ENCODE measurements around the gene KNTC1. TPM values are rescaled to one million over a fixed set of nuclear protein-coding genes. Genes with fewer than 3 reads are reported as not detected.
"Not testable (repeated sequence)": the region's sequence is repeated elsewhere in the genome, so short reads cannot be mapped to it uniquely, and the experiment has no call there.

Gene KNTC1
- total RNA-seq, 3 donors from 2014 or later, result 15.5 to 36.0 (median 18.0) TPM

DNA sequence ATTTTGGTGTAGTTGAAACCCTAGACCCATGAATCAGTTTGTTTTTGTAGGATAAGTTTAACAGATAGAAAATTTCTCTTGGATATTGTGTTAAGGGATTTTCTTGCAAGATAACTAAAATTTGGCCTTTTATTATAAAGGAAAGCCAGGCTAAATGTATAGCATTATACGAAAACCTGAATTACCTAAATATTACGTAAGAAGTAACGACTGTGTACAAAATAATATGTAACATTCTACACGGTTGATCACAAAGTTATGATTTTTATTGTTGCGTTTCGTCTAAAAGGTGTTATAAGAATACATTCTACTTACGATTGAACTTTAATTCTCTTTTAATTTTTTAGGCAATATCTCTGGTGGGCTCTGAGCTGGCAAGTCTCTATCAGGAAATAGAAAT lies 63.9 kb downstream of the KNTC1 start:
- H3K4me1 ChIP-seq, result no peaks in the 10 kb centered on the region
- no peak overlapping the region for H3K4me3 ChIP-seq
- intact Hi-C loops (cut with DNase I; ENCODE audit: low total_unique reads), result no loop called here
- DNase-seq (ENCODE audit: low spot score in 2 of 2), result no peak
- TF ChIP-seq POLR2A (IDR thresholded peaks at IDR 0.05), result no peak
- TF ChIP-seq, protein P1, sequence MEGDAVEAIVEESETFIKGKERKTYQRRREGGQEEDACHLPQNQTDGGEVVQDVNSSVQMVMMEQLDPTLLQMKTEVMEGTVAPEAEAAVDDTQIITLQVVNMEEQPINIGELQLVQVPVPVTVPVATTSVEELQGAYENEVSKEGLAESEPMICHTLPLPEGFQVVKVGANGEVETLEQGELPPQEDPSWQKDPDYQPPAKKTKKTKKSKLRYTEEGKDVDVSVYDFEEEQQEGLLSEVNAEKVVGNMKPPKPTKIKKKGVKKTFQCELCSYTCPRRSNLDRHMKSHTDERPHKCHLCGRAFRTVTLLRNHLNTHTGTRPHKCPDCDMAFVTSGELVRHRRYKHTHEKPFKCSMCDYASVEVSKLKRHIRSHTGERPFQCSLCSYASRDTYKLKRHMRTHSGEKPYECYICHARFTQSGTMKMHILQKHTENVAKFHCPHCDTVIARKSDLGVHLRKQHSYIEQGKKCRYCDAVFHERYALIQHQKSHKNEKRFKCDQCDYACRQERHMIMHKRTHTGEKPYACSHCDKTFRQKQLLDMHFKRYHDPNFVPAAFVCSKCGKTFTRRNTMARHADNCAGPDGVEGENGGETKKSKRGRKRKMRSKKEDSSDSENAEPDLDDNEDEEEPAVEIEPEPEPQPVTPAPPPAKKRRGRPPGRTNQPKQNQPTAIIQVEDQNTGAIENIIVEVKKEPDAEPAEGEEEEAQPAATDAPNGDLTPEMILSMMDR (IDR thresholded peaks at IDR 0.05), result no peak
- no peak for TF ChIP-seq POLR2AphosphoS5 (IDR thresholded peaks at IDR 0.05)
- H3K36me3 ChIP-seq, result no peaks in the 10 kb centered on the region
- no peaks in the 10 kb centered on the region for H3K27me3 ChIP-seq
- no peak overlapping the region for H3K27ac ChIP-seq
- H3K9me3 ChIP-seq, result no peaks in the 10 kb centered on the region

DNA sequence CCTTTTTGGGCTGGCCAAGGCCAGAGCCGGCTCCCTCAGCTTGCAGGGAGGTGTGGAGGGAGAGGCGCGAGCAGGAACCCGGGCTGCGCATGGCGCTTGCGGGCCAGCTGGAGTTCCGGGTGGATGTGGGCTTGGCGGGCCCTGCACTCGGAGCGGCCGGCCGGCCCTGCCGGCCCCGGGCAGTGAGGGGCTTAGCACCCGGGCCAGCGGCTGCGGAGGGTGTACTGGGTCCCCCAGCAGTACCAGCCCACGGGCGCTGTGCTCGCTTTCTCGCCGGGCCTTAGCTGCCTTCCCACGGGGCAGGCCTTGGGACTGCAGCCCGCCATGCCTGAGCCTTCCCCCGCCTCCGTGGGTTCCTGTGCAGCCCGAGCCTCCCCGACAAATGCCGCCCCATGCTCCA lies 64.9 kb downstream of the KNTC1 start:
- H3K9me3 ChIP-seq; H3K36me3 ChIP-seq; H3K4me1 ChIP-seq; H3K27me3 ChIP-seq; intact Hi-C loops (cut with DNase I; ENCODE audit: low total_unique reads); H3K4me3 ChIP-seq; DNase-seq (ENCODE audit: low spot score in 2 of 2); H3K27ac ChIP-seq: not testable (repeated sequence)

DNA sequence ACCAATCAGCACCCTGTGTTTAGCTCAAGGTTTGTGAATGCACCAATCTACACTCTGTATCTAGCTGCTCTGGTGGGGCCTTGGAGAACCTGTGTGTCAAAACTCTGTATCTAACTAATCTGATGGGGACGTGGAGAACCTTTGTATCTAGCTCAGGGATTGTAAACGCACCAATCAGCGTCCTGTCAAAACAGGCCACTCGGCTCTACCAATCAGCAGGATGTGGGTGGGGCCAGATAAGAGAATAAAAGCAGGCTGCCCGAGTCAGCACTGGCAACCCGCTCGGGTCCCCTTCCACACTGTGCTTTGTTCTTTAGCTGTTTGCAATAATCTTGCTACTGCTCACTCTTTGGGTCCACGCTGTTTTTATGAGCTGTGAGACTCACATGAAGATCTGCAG lies 65.5 kb downstream of the KNTC1 start:
- not testable (repeated sequence) for H3K36me3 ChIP-seq, H3K27me3 ChIP-seq, H3K27ac ChIP-seq

DNA sequence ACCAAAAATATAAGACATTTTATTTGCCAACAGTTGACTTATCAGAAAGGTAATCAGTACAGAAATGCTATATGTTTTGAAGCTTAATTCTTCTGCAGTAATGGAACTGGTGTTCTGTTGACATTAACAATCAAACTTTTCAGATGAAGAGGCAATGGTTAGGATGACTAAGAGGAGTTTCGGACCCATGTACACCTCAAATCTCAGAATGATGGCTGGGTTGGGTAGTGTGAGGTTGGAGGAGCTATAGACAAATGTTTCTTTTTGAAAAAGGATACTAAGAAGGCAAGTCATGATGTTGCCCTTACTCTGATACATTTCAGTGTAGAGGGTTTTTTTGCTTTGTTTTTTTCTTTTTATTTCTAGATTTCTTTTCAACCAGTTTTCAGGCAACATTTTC lies 66.9 kb downstream of the KNTC1 start:
- TF ChIP-seq POLR2AphosphoS5 (IDR thresholded peaks at IDR 0.05), result no peak
- TF ChIP-seq, protein P1 (IDR thresholded peaks at IDR 0.05), result no peak
- TF ChIP-seq POLR2A (IDR thresholded peaks at IDR 0.05), result no peak
- no peak overlapping the region for H3K4me3 ChIP-seq
- H3K4me1 ChIP-seq, result no peaks in the 10 kb centered on the region

More for the DNA sequence above, 65.5 kb downstream of the KNTC1 start:
- DNase-seq (ENCODE audit: low spot score in 2 of 2); H3K4me3 ChIP-seq; intact Hi-C loops (cut with DNase I; ENCODE audit: low total_unique reads); H3K4me1 ChIP-seq; H3K9me3 ChIP-seq: not testable (repeated sequence)

DNA sequence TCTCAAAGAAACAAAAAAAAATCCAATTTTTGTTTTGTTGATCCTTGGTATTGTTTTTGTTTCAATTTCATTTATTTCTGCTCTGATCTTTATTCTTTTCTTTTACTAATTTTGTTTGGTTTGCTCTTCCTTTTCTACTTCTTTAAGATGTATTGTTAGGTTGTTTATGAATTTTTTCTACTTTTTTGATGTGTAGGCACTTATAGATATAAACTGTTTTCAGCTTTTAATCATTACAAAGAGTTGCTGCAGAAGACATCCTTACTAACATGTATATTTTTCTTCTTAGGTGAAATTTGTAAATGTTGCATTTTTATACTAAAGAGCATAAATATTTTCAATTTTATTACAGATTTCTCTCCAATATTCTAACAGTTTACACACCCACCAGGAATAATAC lies 69.8 kb downstream of the KNTC1 start:
- no peak overlapping the region for H3K27ac ChIP-seq
- H3K4me1 ChIP-seq, result no peaks in the 10 kb centered on the region
- DNase-seq (ENCODE audit: low spot score in 2 of 2), result no peak
- intact Hi-C loops (cut with DNase I; ENCODE audit: low total_unique reads), result no loop called here
- H3K36me3 ChIP-seq, result no peaks in the 10 kb centered on the region
- TF ChIP-seq, protein P1 (IDR thresholded peaks at IDR 0.05), result no peak
- TF ChIP-seq POLR2A (IDR thresholded peaks at IDR 0.05) (no peak), POLR2AphosphoS5 (IDR thresholded peaks at IDR 0.05) (no peak)
- no peaks in the 10 kb centered on the region for H3K9me3 ChIP-seq
- H3K27me3 ChIP-seq, result no peaks in the 10 kb centered on the region
- no peak overlapping the region for H3K4me3 ChIP-seq

More for the DNA sequence above, 66.9 kb downstream of the KNTC1 start:
- H3K27ac ChIP-seq, result no peak overlapping the region
- H3K27me3 ChIP-seq, result no peaks in the 10 kb centered on the region
- intact Hi-C loops (cut with DNase I; ENCODE audit: low total_unique reads), result no loop called here
- no peaks in the 10 kb centered on the region for H3K36me3 ChIP-seq
- no peaks in the 10 kb centered on the region for H3K9me3 ChIP-seq
- no peak for DNase-seq (ENCODE audit: low spot score in 2 of 2)

DNA sequence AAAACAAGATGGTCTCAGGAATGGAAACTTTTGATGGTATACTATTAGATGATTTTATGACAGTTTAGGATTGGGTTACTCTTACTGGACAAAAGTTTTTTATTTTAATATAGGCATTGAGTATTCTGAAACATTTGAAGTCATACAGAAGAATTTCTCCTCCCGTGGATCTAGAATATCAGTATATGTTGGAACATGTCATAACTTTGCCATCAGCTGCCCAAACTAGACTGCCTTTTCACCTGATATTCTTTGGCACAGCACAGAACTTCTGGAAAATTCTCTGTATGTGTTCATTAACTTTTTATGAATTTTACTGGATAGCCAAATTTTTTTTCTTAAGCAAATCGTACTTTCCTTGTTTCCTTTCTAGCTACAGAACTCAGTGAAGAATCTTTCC lies 75.4 kb downstream of the KNTC1 start:
- intact Hi-C loops (cut with DNase I; ENCODE audit: low total_unique reads), result loop anchor here (10.0 kb wide), 1 partner anchor 1288 kb away; no protein-coding TSS in a partner anchor
- no peaks in the 10 kb centered on the region for H3K27me3 ChIP-seq
- H3K36me3 ChIP-seq, result no peaks in the 10 kb centered on the region
- H3K4me3 ChIP-seq, result no peak overlapping the region
- no peak for DNase-seq (ENCODE audit: low spot score in 2 of 2)
- TF ChIP-seq POLR2A (IDR thresholded peaks at IDR 0.05) (no peak), POLR2AphosphoS5 (IDR thresholded peaks at IDR 0.05) (no peak)
- TF ChIP-seq, protein P1 (IDR thresholded peaks at IDR 0.05), result no peak
- H3K9me3 ChIP-seq, result no peaks in the 10 kb centered on the region
- no peak overlapping the region for H3K27ac ChIP-seq
- H3K4me1 ChIP-seq, result no peaks in the 10 kb centered on the region
